Measurements from ENCODE around the gene RPS19BP1.
"Not testable (repeated sequence)": the region's sequence is repeated elsewhere in the genome, so short reads cannot be mapped to it uniquely, and the experiment has no call there.

RPS19BP1 gene

GRCh38 chr22:39510529-39511149, 21.9 kb downstream of the RPS19BP1 start:
- DNase-seq, result no peak

- DNase-seq, result no peak
These were observed 24.2 kb downstream of the RPS19BP1 start for GRCh38 chr22:39508393-39508792.

- DNase-seq, result not testable (repeated sequence)
These were observed 25.5 kb downstream of the RPS19BP1 start for GRCh38 chr22:39507021-39507420.

- DNase-seq, result no peak
These were observed 28.5 kb downstream of the RPS19BP1 start for GRCh38 chr22:39504071-39504470.

GRCh38 chr22:39503630-39504029, 28.9 kb downstream of the RPS19BP1 start:
- no peak for DNase-seq

GRCh38 chr22:39502789-39503409, 29.6 kb downstream of the RPS19BP1 start:
- no peak for DNase-seq

- DNase-seq, result peak; percentile 81
These were observed 30.3 kb downstream of the RPS19BP1 start, which contains the start of gene MIEF1 for GRCh38 chr22:39502109-39502788. Gene MIEF1, plus strand, starts transcription at chr22:39502290. Its CDS starts 9,005 bp downstream, at chr22:39511295.

GRCh38 chr22:39501644-39502108, 30.9 kb downstream of the RPS19BP1 start:
- no peak for DNase-seq

GRCh38 chr22:39500101-39500500, 32.4 kb downstream of the RPS19BP1 start:
- DNase-seq, result no peak

GRCh38 chr22:39498802-39499201, 33.7 kb downstream of the RPS19BP1 start:
- DNase-seq, result no peak

GRCh38 chr22:39498368-39498767, 34.2 kb downstream of the RPS19BP1 start:
- no peak for DNase-seq

GRCh38 chr22:39497429-39497828, 35.1 kb downstream of the RPS19BP1 start:
- DNase-seq, result no peak

- peak; percentile 35 for DNase-seq
These were observed 36.3 kb downstream of the RPS19BP1 start for GRCh38 chr22:39496131-39496838.

GRCh38 chr22:39494471-39495120, 38.0 kb downstream of the RPS19BP1 start:
- no peak for DNase-seq

- no peak for DNase-seq
These were observed 38.8 kb downstream of the RPS19BP1 start for GRCh38 chr22:39493759-39494158.

- DNase-seq, result no peak
These were observed 40.4 kb downstream of the RPS19BP1 start for GRCh38 chr22:39492186-39492585.

- no peak for DNase-seq
These were observed 40.9 kb downstream of the RPS19BP1 start for GRCh38 chr22:39491696-39492095.

- DNase-seq, result no peak
These were observed 41.4 kb downstream of the RPS19BP1 start for GRCh38 chr22:39490966-39491680.

GRCh38 chr22:39490135-39490798, 42.3 kb downstream of the RPS19BP1 start:
- DNase-seq, result peak; percentile 68

- no peak for DNase-seq
These were observed 43.2 kb downstream of the RPS19BP1 start for GRCh38 chr22:39489094-39490068.

All from activated effector memory CD4-positive, alpha-beta T cell treated with Interleukin-2 at 50 U/mL for 16 hours (primary cell).